Measurements from ENCODE around the gene ASPA. TPM values are rescaled to one million over a fixed set of nuclear protein-coding genes. Genes with fewer than 3 reads are reported as not detected.

ASPA gene
- total RNA-seq, 4 donors from 2014 or later = 1.00 to 5.2 (median 2.9) TPM

- 67 to 93% methylated on average over 4 to 8 of the region's 8 CpGs for WGBS, 2 donors (ENCODE audit: low coverage in 1 of 2)
- H3K36me3 ChIP-seq = no peaks in the 10 kb centered on the region
- H3K27me3 ChIP-seq = peaks cover 13% of the 10 kb centered on the region
- intact Hi-C loops (cut with DNase I; ENCODE audit: low total_unique reads) = no loop called here
- in situ Hi-C loops (cut with MboI; ENCODE audit: low pct_ligation_motif_present in 1 of 4, low pct_unique_long_range_greater_than_20kb in 1 of 4, low sequenced_read_pairs in 3 of 4) = no loop called here
- no peak for DNase-seq
- no peak overlapping the region for H3K4me3 ChIP-seq
- H3K27ac ChIP-seq = no peak overlapping the region
- TF ChIP-seq POLR2A (IDR thresholded peaks at IDR 0.05) (no peak), POLR2AphosphoS5 (IDR thresholded peaks at IDR 0.05) (no peak), EP300 (IDR thresholded peaks at IDR 0.05; ENCODE audit: low read depth) (no peak)
- TF ChIP-seq, protein P1, sequence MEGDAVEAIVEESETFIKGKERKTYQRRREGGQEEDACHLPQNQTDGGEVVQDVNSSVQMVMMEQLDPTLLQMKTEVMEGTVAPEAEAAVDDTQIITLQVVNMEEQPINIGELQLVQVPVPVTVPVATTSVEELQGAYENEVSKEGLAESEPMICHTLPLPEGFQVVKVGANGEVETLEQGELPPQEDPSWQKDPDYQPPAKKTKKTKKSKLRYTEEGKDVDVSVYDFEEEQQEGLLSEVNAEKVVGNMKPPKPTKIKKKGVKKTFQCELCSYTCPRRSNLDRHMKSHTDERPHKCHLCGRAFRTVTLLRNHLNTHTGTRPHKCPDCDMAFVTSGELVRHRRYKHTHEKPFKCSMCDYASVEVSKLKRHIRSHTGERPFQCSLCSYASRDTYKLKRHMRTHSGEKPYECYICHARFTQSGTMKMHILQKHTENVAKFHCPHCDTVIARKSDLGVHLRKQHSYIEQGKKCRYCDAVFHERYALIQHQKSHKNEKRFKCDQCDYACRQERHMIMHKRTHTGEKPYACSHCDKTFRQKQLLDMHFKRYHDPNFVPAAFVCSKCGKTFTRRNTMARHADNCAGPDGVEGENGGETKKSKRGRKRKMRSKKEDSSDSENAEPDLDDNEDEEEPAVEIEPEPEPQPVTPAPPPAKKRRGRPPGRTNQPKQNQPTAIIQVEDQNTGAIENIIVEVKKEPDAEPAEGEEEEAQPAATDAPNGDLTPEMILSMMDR (IDR thresholded peaks at IDR 0.05) = no peak
- peaks cover 0 to 9% (median 3%) of the 10 kb centered on the region in 4 donors for H3K4me1 ChIP-seq
- H3K9me3 ChIP-seq = no peaks in the 10 kb centered on the region
These were observed 64.2 kb downstream of the ASPA start for GRCh38 chr17:3539881-3540540.

- no peaks in the 10 kb centered on the region for H3K36me3 ChIP-seq
- 50 to 75% methylated on average over 4 to 16 of the region's 16 CpGs for WGBS, 2 donors (ENCODE audit: low coverage in 1 of 2)
- DNase-seq = no peak
- no peaks in the 10 kb centered on the region for H3K4me1 ChIP-seq
- H3K9me3 ChIP-seq = no peaks in the 10 kb centered on the region
- H3K4me3 ChIP-seq = no peak overlapping the region
- H3K27ac ChIP-seq = no peak overlapping the region
- in situ Hi-C loops (cut with MboI; ENCODE audit: low pct_ligation_motif_present in 1 of 4, low pct_unique_long_range_greater_than_20kb in 1 of 4, low sequenced_read_pairs in 3 of 4) = no loop called here
- no peaks in the 10 kb centered on the region for H3K27me3 ChIP-seq
- TF ChIP-seq POLR2A (IDR thresholded peaks at IDR 0.05) (no peak), POLR2AphosphoS5 (IDR thresholded peaks at IDR 0.05) (no peak), EP300 (IDR thresholded peaks at IDR 0.05; ENCODE audit: low read depth) (no peak)
- TF ChIP-seq, protein P1 (IDR thresholded peaks at IDR 0.05) = no peak
- intact Hi-C loops (cut with DNase I; ENCODE audit: low total_unique reads) = no loop called here
These were observed 66.8 kb downstream of the ASPA start for GRCh38 chr17:3542410-3543088.

- H3K4me3 ChIP-seq = no peak overlapping the region
- intact Hi-C loops (cut with DNase I; ENCODE audit: low total_unique reads) = no loop called here
- no peaks in the 10 kb centered on the region for H3K27me3 ChIP-seq
- no peak for DNase-seq
- no peak overlapping the region for H3K27ac ChIP-seq
- no peaks in the 10 kb centered on the region for H3K4me1 ChIP-seq
- in situ Hi-C loops (cut with MboI; ENCODE audit: low pct_ligation_motif_present in 1 of 4, low pct_unique_long_range_greater_than_20kb in 1 of 4, low sequenced_read_pairs in 3 of 4) = no loop called here
- TF ChIP-seq, protein P1 (IDR thresholded peaks at IDR 0.05) = no peak
- TF ChIP-seq EP300 (IDR thresholded peaks at IDR 0.05; ENCODE audit: low read depth) (no peak), POLR2A (IDR thresholded peaks at IDR 0.05) (no peak), POLR2AphosphoS5 (IDR thresholded peaks at IDR 0.05) (no peak)
- H3K9me3 ChIP-seq = no peaks in the 10 kb centered on the region
- H3K36me3 ChIP-seq = no peaks in the 10 kb centered on the region
- 62 to 79% methylated on average over 6 to 10 of the region's 10 CpGs for WGBS, 2 donors (ENCODE audit: low coverage in 1 of 2)
These were observed 67.7 kb downstream of the ASPA start for GRCh38 chr17:3543453-3543852.

DNA sequence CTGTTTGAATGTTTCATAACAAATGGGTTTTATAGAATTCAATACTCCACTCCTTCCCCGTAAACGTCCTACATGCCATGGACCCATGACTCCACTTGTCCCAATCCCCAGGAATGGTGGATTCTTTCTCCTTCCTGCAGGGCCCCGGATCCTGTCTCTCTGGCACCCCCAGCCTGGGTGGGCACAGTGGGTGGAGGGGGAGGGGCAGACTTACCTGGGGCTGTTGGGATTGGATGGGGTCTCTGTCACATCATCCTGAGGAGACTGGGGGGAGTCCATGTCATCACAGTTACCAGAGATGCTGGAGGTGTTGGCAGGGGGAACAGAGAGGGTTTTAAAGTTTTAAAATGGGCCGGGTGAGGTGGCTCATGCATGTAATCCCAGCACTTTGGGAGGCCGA is 68.6 kb downstream of the ASPA start:
- no peaks in the 10 kb centered on the region for H3K9me3 ChIP-seq
- 87% methylated on average over 5 of the region's 5 CpGs; no CpG with 5 or more reads in 1 of the 2 donors for WGBS, 2 donors (ENCODE audit: low coverage in 1 of 2)
- H3K4me3 ChIP-seq = no peak overlapping the region
- in situ Hi-C loops (cut with MboI; ENCODE audit: low pct_ligation_motif_present in 1 of 4, low pct_unique_long_range_greater_than_20kb in 1 of 4, low sequenced_read_pairs in 3 of 4) = no loop called here
- H3K27me3 ChIP-seq = no peaks in the 10 kb centered on the region
- no peaks in the 10 kb centered on the region for H3K36me3 ChIP-seq
- no peaks in the 10 kb centered on the region for H3K4me1 ChIP-seq
- TF ChIP-seq POLR2A (IDR thresholded peaks at IDR 0.05) (no peak), EP300 (IDR thresholded peaks at IDR 0.05; ENCODE audit: low read depth) (no peak), POLR2AphosphoS5 (IDR thresholded peaks at IDR 0.05) (no peak)
- TF ChIP-seq, protein P1 (IDR thresholded peaks at IDR 0.05) = no peak
- DNase-seq = no peak
- no peak overlapping the region for H3K27ac ChIP-seq
- intact Hi-C loops (cut with DNase I; ENCODE audit: low total_unique reads) = no loop called here
